Spleen (tissue), 7 donors: Measurements from ENCODE around the gene OR1F1.

Experiments
- CTCF ChIP-seq, 11 experiments: fragments of 200-600 bp in 7 of 11; fragments of 450-650 bp in 4 of 11; sonication (generic) in 4 of 11; IDR thresholded peaks in 8 of 11; conservative IDR thresholded peaks in 3 of 11; 1 replicate in 7 of 11; 2 replicates in 4 of 11; pipeline versions ENCODE4 v1.4.0 to v1.8.0; 2016 to 2021; ENCODE audit warnings: antibody characterized with exemption in 11 of 11, inconsistent platforms in 4 of 11, mild to moderate bottlenecking in 1 of 11
- POLR2A ChIP-seq, 3 donors: fragments of 450-650 bp; IDR thresholded peaks; one replicate each; pipeline ENCODE4 v1.5.1; 2017; ENCODE audit warnings: antibody characterized with exemption in 3 of 3, mild to moderate bottlenecking in 1 of 3
- donor health status: DM: no; HTN: no; CAD: no; lungs with moderate emphysema.
- donor health status: DM: no; HTN: no; CAD: no.
- donor health status: DM: no; HTN: no; CAD: no.

- TF ChIP-seq CTCF (IDR thresholded peaks at IDR 0.05 in 8 of 11, conservative IDR thresholded peaks at IDR 0.05 in 3 of 11) (no peak), POLR2A (IDR thresholded peaks at IDR 0.05) (no peak)
Measured at GRCh38 chr16:3220839-3221238, 32.8 kb downstream of the OR1F1 start.
